A549 (cell line): ENCODE results near the gene GRIK4. TPM values are rescaled to one million over a fixed set of nuclear protein-coding genes. Genes with fewer than 3 reads are reported as not detected.
A peak's percentile ranks its signal among the peaks of the same experiment; 100 is the strongest.

Experiments used
- ATAC-seq, 2 experiments: fragments of 200-7000 bp in 1 of 2; fragments of >200 bp in 1 of 2; cut with Nextera tagmentation in 1 of 2; cut with Tn5 transposase in 1 of 2; 3 replicates each; pipeline versions ENCODE4 v1.8.0 to v1.9.1; 2018 to 2020; ENCODE audit warnings: mild to moderate bottlenecking in 1 of 2, moderate library complexity in 1 of 2
- CTCF ChIA-PET: fragments of 300-600 bp; sonication (Branson Sonifier 250); formaldehyde crosslinking; extraction: SDS; loops from one replicate; lab custom pipeline; 2021; ENCODE audit warnings: antibody characterized with exemption, inconsistent platforms; lab: Yijun Ruan, JAX
- POLR2A ChIA-PET: fragments of 350-600 bp; formaldehyde crosslinking; extraction: SDS; loops from one replicate; lab custom pipeline; 2021; ENCODE audit warnings: antibody characterized with exemption, inconsistent platforms; lab: Yijun Ruan, JAX
- DNase-seq, 2 experiments: peaks; one replicate each; pipeline versions ENCODE4 v3.0.0 to v3.0.0-alpha.2; 2011 to 2016; ENCODE audit warnings: low read depth in 1 of 2, low spot score in 1 of 2
- FAIRE-seq: peaks from 2 replicates; lab custom pipeline; 2011; peaks lifted over from hg19 to GRCh38; lab: Jason Lieb, UNC
- H3K27ac ChIP-seq, 2 experiments: fragments of >200 bp; sonication (Bioruptor Twin); formaldehyde crosslinking; 3 replicates each; pipeline ENCODE4 v1.5.1; 2016 to 2017
- H3K4me1 ChIP-seq: fragments of >200 bp; sonication (Bioruptor Twin); formaldehyde crosslinking; 3 replicates; pipeline ENCODE4 v1.6.1; 2016
- H3K4me2 ChIP-seq: fragments of >200 bp; sonication (Bioruptor Twin); formaldehyde crosslinking; 3 replicates; pipeline ENCODE4 v1.6.1; 2016
- H3K4me3 ChIP-seq: fragments of >200 bp; sonication (Bioruptor Twin); formaldehyde crosslinking; 3 replicates; pipeline ENCODE4 v1.5.1; 2016
- H3K9me3 ChIP-seq: fragments of >200 bp; sonication (Bioruptor Twin); formaldehyde crosslinking; 3 replicates; pipeline ENCODE4 v1.6.1; 2016
- BHLHE40 ChIP-seq: IDR thresholded peaks from 2 replicates; pipeline ENCODE4 v1.6.1; 2012; ENCODE audit warnings: low read depth, low read length, inconsistent platforms
- CBX2 ChIP-seq: fragments of 200-600 bp; sonication (generic); IDR thresholded peaks from 2 replicates; pipeline ENCODE4 v1.6.1; 2016; ENCODE audit warnings: low read depth, mild to moderate bottlenecking, borderline replicate concordance
- CBX8 ChIP-seq: fragments of 200-600 bp; sonication (generic); IDR thresholded peaks from 2 replicates; pipeline ENCODE4 v1.6.1; 2016
- CEBPB ChIP-seq, 2 experiments: fragments of >200 bp in 1 of 2; sonication (Bioruptor Twin) in 1 of 2; formaldehyde crosslinking in 1 of 2; IDR thresholded peaks; 2 replicates each; pipeline ENCODE4 v1.6.1; 2012 to 2016
- CHD2 ChIP-seq: fragments of 150-350 bp; IDR thresholded peaks from 2 replicates; pipeline ENCODE4 v1.6.1; 2014; ENCODE audit warnings: low read length; ENCODE audit not compliant: partially characterized antibody
- CTCF ChIP-seq: fragments of >200 bp; sonication (Bioruptor Twin); formaldehyde crosslinking; IDR thresholded peaks from 3 replicates; pipeline ENCODE4 v1.5.1; 2016
- E2F6 ChIP-seq: IDR thresholded peaks from 2 replicates; pipeline ENCODE4 v1.6.1; 2012; ENCODE audit warnings: low read depth, borderline replicate concordance
- EHMT2 ChIP-seq: fragments of 200-600 bp; sonication (generic); IDR thresholded peaks from 2 replicates; pipeline ENCODE4 v1.6.1; 2016; ENCODE audit warnings: antibody characterized with exemption, low read depth, mild to moderate bottlenecking, moderate library complexity
- ELK1 ChIP-seq: fragments of 150-350 bp; IDR thresholded peaks from 2 replicates; pipeline ENCODE4 v1.6.1; 2014; ENCODE audit warnings: low read depth, mild to moderate bottlenecking, low read length
- EP300 ChIP-seq, 2 experiments: fragments of >200 bp; sonication (Bioruptor Twin); formaldehyde crosslinking; IDR thresholded peaks; 2 replicates in 1 of 2; 3 replicates in 1 of 2; pipeline ENCODE4 v1.6.1; 2016 to 2017
- FOSL2 ChIP-seq, 2 experiments: fragments of 450-650 bp in 1 of 2; fragments of >200 bp in 1 of 2; sonication (Bioruptor Twin) in 1 of 2; formaldehyde crosslinking; IDR thresholded peaks; 2 replicates each; pipeline versions ENCODE4 v1.5.0 to v1.6.1; 2016 to 2020; ENCODE audit warnings: mild to moderate bottlenecking in 1 of 2, moderate library complexity in 1 of 2
- GATA3 ChIP-seq: IDR thresholded peaks from 2 replicates; pipeline ENCODE4 v1.6.1; 2012; ENCODE audit warnings: borderline replicate concordance
- HES2 ChIP-seq: fragments of >200 bp; sonication (Bioruptor Twin); formaldehyde crosslinking; IDR thresholded peaks from 2 replicates; pipeline ENCODE4 v1.6.1; 2016
- HEYL ChIP-seq: fragments of 250-450 bp; sonication (Bioruptor Pico); IDR thresholded peaks from 2 replicates; pipeline ENCODE4 v1.8.0; 2021; ENCODE audit warnings: mild to moderate bottlenecking, moderate library complexity
- HOXA7 ChIP-seq: fragments of 250-450 bp; sonication (Bioruptor Pico); IDR thresholded peaks from 2 replicates; pipeline ENCODE4 v1.5.0; 2020; ENCODE audit warnings: mild to moderate bottlenecking, moderate library complexity
- HOXB5 ChIP-seq: fragments of 250-450 bp; sonication (Bioruptor Pico); IDR thresholded peaks from 2 replicates; pipeline ENCODE4 v1.5.0; 2020; ENCODE audit warnings: mild to moderate bottlenecking, moderate library complexity
- JUN ChIP-seq, 2 experiments: fragments of >200 bp; sonication (Bioruptor Twin); formaldehyde crosslinking; IDR thresholded peaks; 2 replicates in 1 of 2; 3 replicates in 1 of 2; pipeline ENCODE4 v1.6.1; 2016 to 2017
- JUNB ChIP-seq: fragments of >200 bp; sonication (Bioruptor Twin); formaldehyde crosslinking; IDR thresholded peaks from 2 replicates; pipeline ENCODE4 v1.6.1; 2016
- KDM1A ChIP-seq: fragments of 200-600 bp; sonication (generic); IDR thresholded peaks from 2 replicates; pipeline ENCODE4 v1.6.1; 2016; ENCODE audit warnings: low read depth, mild to moderate bottlenecking
- KDM5A ChIP-seq: fragments of 200-600 bp; sonication (generic); IDR thresholded peaks from 2 replicates; pipeline ENCODE4 v1.6.1; 2016; ENCODE audit warnings: antibody characterized with exemption, mild to moderate bottlenecking
- MAFK ChIP-seq: fragments of 450-650 bp; IDR thresholded peaks from 2 replicates; pipeline ENCODE4 v1.6.1; 2014; ENCODE audit not compliant: partially characterized antibody
- MAX ChIP-seq: IDR thresholded peaks from 2 replicates; pipeline ENCODE4 v1.6.1; 2012
- MYC ChIP-seq: IDR thresholded peaks from 2 replicates; pipeline ENCODE4 v1.6.1; 2012; ENCODE audit warnings: mild to moderate bottlenecking, inconsistent platforms, low read length, improper control_type of control experiment, borderline replicate concordance
- NFE2L2 ChIP-seq: fragments of 150-350 bp; conservative IDR thresholded peaks from 2 replicates; pipeline ENCODE4 v1.6.1; 2014; ENCODE audit warnings: low read length
- NPAS2 ChIP-seq: fragments of 250-450 bp; sonication (Bioruptor Pico); IDR thresholded peaks from 2 replicates; pipeline ENCODE4 v1.8.0; 2022; ENCODE audit warnings: mild to moderate bottlenecking, moderate library complexity, borderline replicate concordance
- PHF8 ChIP-seq: fragments of 200-600 bp; sonication (generic); IDR thresholded peaks from 2 replicates; pipeline ENCODE4 v1.6.1; 2016; ENCODE audit warnings: low read depth, mild to moderate bottlenecking, antibody characterized with exemption, moderate library complexity, borderline replicate concordance
- POLR2AphosphoS2 ChIP-seq: conservative IDR thresholded peaks from 2 replicates; pipeline ENCODE4 v1.6.1; 2012; ENCODE audit warnings: low read length, improper control_type of control experiment, inconsistent platforms
- RFX5 ChIP-seq: fragments of 450-650 bp; IDR thresholded peaks from 2 replicates; pipeline ENCODE4 v1.7.1; 2014; ENCODE audit warnings: antibody characterized with exemption, mild to moderate bottlenecking, moderate library complexity
- SREBF2 ChIP-seq: fragments of 450-650 bp; IDR thresholded peaks from 2 replicates; pipeline ENCODE4 v1.6.1; 2014; ENCODE audit warnings: mild to moderate bottlenecking, moderate library complexity
- TFCP2L1 ChIP-seq: fragments of 250-450 bp; sonication (Bioruptor Pico); IDR thresholded peaks from 2 replicates; pipeline ENCODE4 v1.5.0; 2021; ENCODE audit warnings: mild to moderate bottlenecking
- ZC3H11A ChIP-seq: fragments of 450-650 bp; IDR thresholded peaks from 2 replicates; pipeline ENCODE4 v1.6.1; 2014; ENCODE audit warnings: antibody characterized with exemption, mild to moderate bottlenecking
- ZFP36 ChIP-seq: fragments of 450-650 bp; IDR thresholded peaks from 2 replicates; pipeline ENCODE4 v1.6.1; 2014; ENCODE audit warnings: borderline replicate concordance; ENCODE audit not compliant: partially characterized antibody
- ZNF302 ChIP-seq: fragments of 250-450 bp; sonication (Bioruptor Pico); IDR thresholded peaks from 2 replicates; pipeline ENCODE4 v1.9.0; 2021; ENCODE audit warnings: inconsistent platforms, mild to moderate bottlenecking, moderate library complexity
- WGBS: methylation state at CpG from one replicate; pipeline ENCODE4 v1.1.6; 2017; ENCODE audit errors: missing lambda C conversion rate; 5-methylcytosine and 5-hydroxymethylcytosine counted together
- polyA plus RNA-seq, 4 experiments: library from polyadenylated mRNA; depleted of rRNA in 3 of 4; stranded (reverse); fragments of >200 nt; fragmentation: RNase III in 1 of 4; extraction: RNeasy Plus Mini Kit Qiagen cat#74134 plus additional on column Dnase treatment in 1 of 4; gene quantifications; 2 replicates in 3 of 4; 3 replicates in 1 of 4; pipeline ENCODE4 v1.2.3, GENCODE V29; 2011 to 2017
- TF ChIP-seq, protein P1 (sequence below): IDR thresholded peaks from 2 replicates; pipeline ENCODE4 v1.6.1; 2012
- TF ChIP-seq, protein P2 (sequence below): fragments of >200 bp; sonication (Bioruptor Twin); formaldehyde crosslinking; IDR thresholded peaks from 3 replicates; pipeline ENCODE4 v1.6.1; 2016

GRIK4 gene
- polyA plus RNA-seq, 2 of the 4 experiments (the other 2 are of a cell fraction), result 0.01 TPM; not detected in 1

- WGBS, result 4% methylated on average over 12 of the region's 54 CpGs
- Histone ChIP-seq H3K27ac (peak within 1 kb of the TSS; percentile 63 to 99), H3K9me3 (no peaks in the 10 kb centered on the region), H3K4me3 (peak within 1 kb of the TSS; percentile 52), H3K4me2 (peak within 1 kb of the TSS; percentile 90), H3K4me1 (peaks cover 12% of the 10 kb centered on the region; the same call in 1 of the 3 replicates)
- ChIA-PET POLR2A (interaction anchor here (0.6 kb wide), 1 partner anchor 8 kb away, joined by 3 read pairs; no protein-coding TSS in a partner anchor), CTCF (interaction anchor here (0.9 kb wide), 1 partner anchor 138 kb away, joined by 3 read pairs; no protein-coding TSS in a partner anchor)
- DNase-seq, result peak; percentile 70 to 80
- FAIRE-seq, result no peak
- ATAC-seq, result peak; percentile 91 to 96
- TF ChIP-seq MAFK (no peak), NPAS2 (CRISPR knock-in tag) (peak; percentile 95), CEBPB (IDR thresholded peaks at IDR 0.05) (no peak), ZFP36 (no peak), RFX5 (no peak), ZC3H11A (no peak), CHD2 (no peak), FOSL2 (IDR thresholded peaks at IDR 0.05) (no peak), FOSL2 (CRISPR knock-in tag; IDR thresholded peaks at IDR 0.05) (no peak), HOXB5 (no peak), NFE2L2 (no peak), MYC (0 out of 2 replicates have a peak, but pooled peaks have one; percentile 33), GATA3 (no peak), EP300 (IDR thresholded peaks at IDR 0.05) (no peak), CTCF (no peak), TFCP2L1 (CRISPR knock-in tag) (no peak), JUN (IDR thresholded peaks at IDR 0.05) (peak in 1 of 2 experiments; percentile 46; a peak in 1 of 5 replicates), HOXA7 (CRISPR knock-in tag) (no peak), MAX (peak; percentile 93), ZNF302 (CRISPR knock-in tag) (no peak), HES2 (no peak), POLR2AphosphoS2 (no peak), ELK1 (no peak), SREBF2 (no peak), HEYL (CRISPR knock-in tag) (no peak), EHMT2 (no peak), E2F6 (peak; percentile 46; the same call in 1 of the 2 replicates), KDM1A (no peak), PHF8 (peak; percentile 64; the same call in 1 of the 2 replicates), CBX8 (no peak), CBX2 (no peak), JUNB (no peak), KDM5A (no peak), BHLHE40 (peak; percentile 87)
- TF ChIP-seq, protein P1, sequence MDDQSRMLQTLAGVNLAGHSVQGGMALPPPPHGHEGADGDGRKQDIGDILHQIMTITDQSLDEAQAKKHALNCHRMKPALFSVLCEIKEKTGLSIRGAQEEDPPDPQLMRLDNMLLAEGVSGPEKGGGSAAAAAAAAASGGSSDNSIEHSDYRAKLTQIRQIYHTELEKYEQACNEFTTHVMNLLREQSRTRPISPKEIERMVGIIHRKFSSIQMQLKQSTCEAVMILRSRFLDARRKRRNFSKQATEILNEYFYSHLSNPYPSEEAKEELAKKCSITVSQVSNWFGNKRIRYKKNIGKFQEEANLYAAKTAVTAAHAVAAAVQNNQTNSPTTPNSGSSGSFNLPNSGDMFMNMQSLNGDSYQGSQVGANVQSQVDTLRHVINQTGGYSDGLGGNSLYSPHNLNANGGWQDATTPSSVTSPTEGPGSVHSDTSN, result no peak
- TF ChIP-seq, protein P2, sequence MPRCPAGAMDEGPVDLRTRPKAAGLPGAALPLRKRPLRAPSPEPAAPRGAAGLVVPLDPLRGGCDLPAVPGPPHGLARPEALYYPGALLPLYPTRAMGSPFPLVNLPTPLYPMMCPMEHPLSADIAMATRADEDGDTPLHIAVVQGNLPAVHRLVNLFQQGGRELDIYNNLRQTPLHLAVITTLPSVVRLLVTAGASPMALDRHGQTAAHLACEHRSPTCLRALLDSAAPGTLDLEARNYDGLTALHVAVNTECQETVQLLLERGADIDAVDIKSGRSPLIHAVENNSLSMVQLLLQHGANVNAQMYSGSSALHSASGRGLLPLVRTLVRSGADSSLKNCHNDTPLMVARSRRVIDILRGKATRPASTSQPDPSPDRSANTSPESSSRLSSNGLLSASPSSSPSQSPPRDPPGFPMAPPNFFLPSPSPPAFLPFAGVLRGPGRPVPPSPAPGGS, result 0 out of 3 replicates have a peak, but pooled peaks have one; percentile 23
Observed at GRCh38 chr11:121023848-121024751, 512.6 kb downstream of the GRIK4 start, which contains the start of gene TBCEL. Gene TBCEL, plus strand, starts transcription at chr11:121024102. Its CDS starts 21,589 bp downstream, at chr11:121045691.
